IMR-90 (cell line): Measurements from ENCODE around the gene SENP7. TPM values are rescaled to one million over a fixed set of nuclear protein-coding genes. Genes with fewer than 3 reads are reported as not detected.

ENCODE experiments used
- ATAC-seq: fragments of 200-7000 bp; cut with Tn5 transposase; 2 replicates; pipeline ENCODE4 v1.9.1; 2020; ENCODE audit warnings: low read depth, mild to moderate bottlenecking, moderate library complexity
- BruUV-seq: library from RNA; stranded (reverse); fragments of 400-500 nt; replicated peaks from 2 replicates; lab custom pipeline; 2021; lab: Mats Ljungman, UMichigan
- CTCF ChIA-PET: fragments of 300-600 bp; formaldehyde crosslinking; extraction: SDS; loops from one replicate; lab custom pipeline; 2021; ENCODE audit warnings: antibody characterized with exemption; lab: Yijun Ruan, JAX
- POLR2A ChIA-PET: fragments of 300-600 bp; sonication (Branson Sonifier 250); formaldehyde crosslinking; loops from one replicate; lab custom pipeline; 2022; ENCODE audit warnings: antibody characterized with exemption; ENCODE audit not compliant: unreplicated experiment; lab: Charles Lee
- DNase-seq: peaks from one replicate; pipeline ENCODE4 v3.0.0; 2013
- H2AFZ ChIP-seq: replicated peaks from 2 replicates; pipeline ENCODE3; 2013; ENCODE audit warnings: low read length, mild to moderate bottlenecking; ENCODE audit not compliant: poor library complexity
- H2AK5ac ChIP-seq: 2 replicates; pipeline ENCODE4 v1.6.1; 2013; ENCODE audit warnings: low read depth, low read length, inconsistent platforms
- H2AK9ac ChIP-seq: replicated peaks from 2 replicates; pipeline ENCODE3; 2013; ENCODE audit warnings: mild to moderate bottlenecking, low read depth, low read length, moderate library complexity; ENCODE audit not compliant: poor library complexity
- H2BK120ac ChIP-seq: 2 replicates; pipeline ENCODE4 v1.6.1; 2013; ENCODE audit warnings: low read depth, low read length, inconsistent platforms
- H2BK15ac ChIP-seq: 3 replicates; pipeline ENCODE4 v1.6.1; 2013; ENCODE audit warnings: low read depth, low read length, inconsistent platforms
- H2BK20ac ChIP-seq: 2 replicates; pipeline ENCODE4 v1.6.1; 2013; ENCODE audit warnings: low read depth, mild to moderate bottlenecking, inconsistent platforms, low read length, moderate library complexity
- H2BK5ac ChIP-seq: 2 replicates; pipeline ENCODE4 v1.6.1; 2013; ENCODE audit warnings: mild to moderate bottlenecking, low read depth, low read length, inconsistent platforms; ENCODE audit not compliant: poor library complexity, severe bottlenecking
- H3K14ac ChIP-seq: replicated peaks from 2 replicates; pipeline ENCODE4 v1.6.1; 2013; ENCODE audit warnings: low read depth, low read length, inconsistent platforms
- H3K18ac ChIP-seq: 2 replicates; pipeline ENCODE4 v1.6.1; 2013; ENCODE audit warnings: low read depth, low read length, control low read depth
- H3K23ac ChIP-seq: 2 replicates; pipeline ENCODE4 v1.6.1; 2013; ENCODE audit warnings: low read depth, low read length, inconsistent platforms
- H3K27ac ChIP-seq: 2 replicates; pipeline ENCODE4 v1.5.1; 2013; ENCODE audit warnings: mild to moderate bottlenecking, control low read depth, low read length; ENCODE audit not compliant: insufficient read depth
- H3K27me3 ChIP-seq: 2 replicates; pipeline ENCODE4 v1.6.1; 2013; ENCODE audit warnings: low read length; ENCODE audit not compliant: control insufficient read depth, insufficient read depth
- H3K36me3 ChIP-seq: 2 replicates; pipeline ENCODE4 v1.6.1; 2013; ENCODE audit warnings: low read length, mixed read lengths; ENCODE audit not compliant: control insufficient read depth, insufficient read depth
- H3K4ac ChIP-seq: 2 replicates; pipeline ENCODE4 v1.6.1; 2013; ENCODE audit warnings: low read depth, low read length, inconsistent platforms
- H3K4me1 ChIP-seq: 2 replicates; pipeline ENCODE4 v1.6.1; 2013; ENCODE audit warnings: low read length, mixed read lengths; ENCODE audit not compliant: control insufficient read depth, insufficient read depth
- H3K4me2 ChIP-seq: 2 replicates; pipeline ENCODE4 v1.6.1; 2013; ENCODE audit warnings: low read depth, mild to moderate bottlenecking, control low read depth, low read length, moderate library complexity
- H3K4me3 ChIP-seq: 2 replicates; pipeline ENCODE4 v1.5.1; 2013; ENCODE audit warnings: low read depth, mild to moderate bottlenecking, control low read depth, low read length, moderate library complexity; ENCODE audit not compliant: insufficient read depth
- H3K56ac ChIP-seq: 2 replicates; pipeline ENCODE4 v1.6.1; 2013; ENCODE audit warnings: low read length, inconsistent platforms; ENCODE audit not compliant: insufficient read depth; ENCODE audit errors: extremely low read depth
- H3K79me1 ChIP-seq, 2 experiments: 2 replicates each; pipeline ENCODE4 v1.6.1; 2013; ENCODE audit warnings: low read length in 2 of 2, inconsistent platforms in 1 of 2, low read depth in 1 of 2
- H3K9ac ChIP-seq: 2 replicates; pipeline ENCODE4 v1.6.1; 2013; ENCODE audit warnings: low read depth, low read length, control low read depth
- H3K9me1 ChIP-seq: 2 replicates; pipeline ENCODE4 v1.6.1; 2013; ENCODE audit warnings: low read length, inconsistent platforms; ENCODE audit not compliant: insufficient read depth
- H3K9me3 ChIP-seq: 2 replicates; pipeline ENCODE4 v1.6.1; 2013; ENCODE audit warnings: low read length; ENCODE audit not compliant: control insufficient read depth, insufficient read depth
- H4K20me1 ChIP-seq: 2 replicates; pipeline ENCODE4 v1.6.1; 2013; ENCODE audit warnings: low read length, inconsistent platforms; ENCODE audit not compliant: insufficient read depth
- H4K5ac ChIP-seq: 2 replicates; pipeline ENCODE4 v1.6.1; 2013; ENCODE audit warnings: mild to moderate bottlenecking, low read depth, low read length, control low read depth
- H4K8ac ChIP-seq, 2 experiments: 2 replicates each; pipeline ENCODE4 v1.6.1; 2013; ENCODE audit warnings: low read depth in 2 of 2, low read length in 2 of 2, control low read depth in 1 of 2, inconsistent platforms in 1 of 2
- H4K91ac ChIP-seq: 2 replicates; pipeline ENCODE4 v1.6.1; 2013; ENCODE audit warnings: low read depth, low read length, inconsistent platforms; ENCODE audit not compliant: insufficient read depth
- CEBPB ChIP-seq: IDR thresholded peaks from 2 replicates; pipeline ENCODE4 v1.6.1; 2012; ENCODE audit warnings: low read depth, low read length, improper control_type of control experiment
- ELK1 ChIP-seq: fragments of 150-350 bp; IDR thresholded peaks from 2 replicates; pipeline ENCODE4 v1.6.1; 2016; ENCODE audit warnings: low read depth, mild to moderate bottlenecking, low read length, moderate library complexity, borderline replicate concordance
- WGBS, 2 experiments: methylation state at CpG; one replicate each; pipeline versions ENCODE4 v1.1.5 to v1.1.7; 2013; ENCODE audit warnings: missing lambda C conversion rate in 2 of 2; ENCODE audit not compliant: insufficient read length in 1 of 2; ENCODE audit errors: extremely low coverage in 2 of 2; 5-methylcytosine and 5-hydroxymethylcytosine counted together
- dilution Hi-C: fragments of 300-500 bp; cut with HindIII; formaldehyde crosslinking; loops from one replicate; pipeline ENCODE4 v1.14.3; 2018; ENCODE audit warnings: low sequenced_read_pairs; ENCODE audit not compliant: unreplicated experiment
- in situ Hi-C: fragments of 300-500 bp; cut with MboI; formaldehyde crosslinking; loops from 3 replicates; pipeline ENCODE4 v1.14.3; 2019; ENCODE audit warnings: low sequenced_read_pairs, inconsistent platforms, mixed read lengths
- intact Hi-C: fragments of 100-400 bp; cut with micrococcal nuclease; formaldehyde crosslinking; loops from 2 replicates; pipeline ENCODE4 v1.10.0; 2022
- polyA plus RNA-seq, 3 experiments: library from polyadenylated mRNA; depleted of rRNA; stranded (reverse); fragments of >200 nt; gene quantifications; 2 replicates each; pipeline ENCODE4 v1.2.3, GENCODE V29; 2012; ENCODE audit warnings: low replicate concordance in 1 of 3
- total RNA-seq: library from RNA; depleted of rRNA; stranded (reverse); fragments of >200 nt; gene quantifications from 2 replicates; pipeline ENCODE4 v1.2.3, GENCODE V29; 2012

Gene SENP7
- total and polyA plus RNA-seq, 2 of the 4 experiments (the other 2 are of a cell fraction), result 5.5 to 8.4 TPM

GRCh38 chr3:101509811-101510210 is 3.2 kb downstream of the SENP7 start:
- H3K79me1 ChIP-seq, result peaks cover 5 to 36% of the 10 kb centered on the region in 2 experiments; a peak in 3 of 4 replicates

More at GRCh38 chr3:101509811-101510210, 3.2 kb downstream of the SENP7 start:
- in situ Hi-C loops, result no loop called here
- H2AFZ ChIP-seq, result no peak overlapping the region
- no peak overlapping the region for H3K23ac ChIP-seq
- no peak overlapping the region for H3K4me2 ChIP-seq
- no peak overlapping the region for H2AK5ac ChIP-seq
- no peaks in the 10 kb centered on the region for H3K9me3 ChIP-seq
- no peak overlapping the region for H3K4me3 ChIP-seq
- H3K4ac ChIP-seq, result no peak overlapping the region
- DNase-seq (peak; percentile 53), ATAC-seq (no peak)
- H3K9ac ChIP-seq, result no peak overlapping the region
- no peak overlapping the region for H4K5ac ChIP-seq
- no peak overlapping the region for H2BK15ac ChIP-seq
- H3K56ac ChIP-seq, result no peak overlapping the region
- no peak overlapping the region for H3K14ac ChIP-seq
- dilution Hi-C loops, result no loop called here
- no peak overlapping the region for H2BK120ac ChIP-seq
- peak overlapping the region; percentile 48 for H2BK5ac ChIP-seq
- intact Hi-C loops, result no loop called here
- H3K4me1 ChIP-seq, result 0 out of 2 replicates have a peak, but pooled peaks cover 2% of the 10 kb centered on the region
- no peak for TF ChIP-seq ELK1
- peak; percentile 59 for TF ChIP-seq CEBPB
- H3K18ac ChIP-seq, result no peak overlapping the region
- H4K20me1 ChIP-seq, result no peaks in the 10 kb centered on the region
- ChIA-PET CTCF (no interaction called here), POLR2A (no interaction called here)
- no peak overlapping the region for H3K27ac ChIP-seq
- no TSS peak for BruUV-seq
- no peak overlapping the region for H4K91ac ChIP-seq
- no peak overlapping the region for H2BK20ac ChIP-seq
- H3K9me1 ChIP-seq, result no peaks in the 10 kb centered on the region
- no peak overlapping the region; a peak in 1 of 4 replicates for H4K8ac ChIP-seq
- H2AK9ac ChIP-seq, result no peak overlapping the region
- no peaks in the 10 kb centered on the region for H3K36me3 ChIP-seq
- WGBS, 2 experiments, result no CpG with 5 or more reads among the region's 3 CpGs
- no peaks in the 10 kb centered on the region for H3K27me3 ChIP-seq
